Ishikawa (cell line): ENCODE measurements around the gene CDS2.

ENCODE experiments used
- CEBPB ChIP-seq: IDR thresholded peaks from 2 replicates; pipeline ENCODE4 v1.6.1; 2012
- CREB1 ChIP-seq: IDR thresholded peaks from 2 replicates; pipeline ENCODE4 v1.6.1; 2012; ENCODE audit warnings: low read depth
- EGR1 ChIP-seq: IDR thresholded peaks from 2 replicates; pipeline ENCODE4 v1.6.1; 2012
- EP300 ChIP-seq: IDR thresholded peaks from 2 replicates; pipeline ENCODE4 v1.6.1; 2012; ENCODE audit warnings: borderline replicate concordance
- FOXM1 ChIP-seq: IDR thresholded peaks from 2 replicates; pipeline ENCODE4 v1.6.1; 2012; ENCODE audit warnings: low read depth, borderline replicate concordance
- MAX ChIP-seq: IDR thresholded peaks from 2 replicates; pipeline ENCODE4 v1.6.1; 2012
- NFIC ChIP-seq: IDR thresholded peaks from 2 replicates; pipeline ENCODE4 v1.6.1; 2012
- RAD21 ChIP-seq: IDR thresholded peaks from 2 replicates; pipeline ENCODE4 v1.6.1; 2012; ENCODE audit warnings: low read depth
- REST ChIP-seq: IDR thresholded peaks from 2 replicates; pipeline ENCODE4 v1.6.1; 2012; ENCODE audit warnings: low read depth, mild to moderate bottlenecking
- TAF1 ChIP-seq: IDR thresholded peaks from 2 replicates; pipeline ENCODE4 v1.6.1; 2012; ENCODE audit warnings: low read depth, mild to moderate bottlenecking
- TCF12 ChIP-seq: IDR thresholded peaks from 2 replicates; pipeline ENCODE4 v1.6.1; 2012; ENCODE audit warnings: low read depth
- TEAD4 ChIP-seq: IDR thresholded peaks from 2 replicates; pipeline ENCODE4 v1.6.1; 2012
- USF1 ChIP-seq: IDR thresholded peaks from 2 replicates; pipeline ENCODE4 v1.6.1; 2012
- YY1 ChIP-seq: IDR thresholded peaks from 2 replicates; pipeline ENCODE4 v1.6.1; 2012; ENCODE audit warnings: low read depth
- ZBTB7A ChIP-seq: IDR thresholded peaks from 2 replicates; pipeline ENCODE4 v1.6.1; 2012; ENCODE audit warnings: low read depth

Gene CDS2

GRCh38 chr20:5085380-5085779, 41.4 kb upstream of the CDS2 start:
- TF ChIP-seq EP300 (no peak), TCF12 (no peak), FOXM1 (no peak), RAD21 (no peak)

GRCh38 chr20:5088688-5089087, 38.1 kb upstream of the CDS2 start:
- TF ChIP-seq YY1 (no peak), ZBTB7A (no peak), TAF1 (no peak), EP300 (no peak), TCF12 (no peak), NFIC (no peak), FOXM1 (no peak), RAD21 (no peak), CEBPB (no peak), USF1 (no peak), EGR1 (no peak), REST (no peak), MAX (no peak)

- TF ChIP-seq CREB1 (no peak), MAX (no peak), ZBTB7A (no peak), REST (no peak), FOXM1 (no peak), EGR1 (no peak), USF1 (no peak), CEBPB (no peak), RAD21 (no peak), TAF1 (no peak), EP300 (no peak), NFIC (no peak), TEAD4 (no peak), YY1 (no peak), TCF12 (no peak)
Measured at GRCh38 chr20:5090191-5090590, 36.6 kb upstream of the CDS2 start.

GRCh38 chr20:5091902-5092301, 34.9 kb upstream of the CDS2 start:
- TF ChIP-seq TAF1 (no peak), RAD21 (no peak), MAX (no peak)

GRCh38 chr20:5092765-5093339, 34.0 kb upstream of the CDS2 start:
- TF ChIP-seq RAD21 (no peak), MAX (no peak), TCF12 (no peak), CREB1 (no peak), TEAD4 (no peak), ZBTB7A (no peak), YY1 (no peak), REST (no peak), CEBPB (no peak), NFIC (no peak), FOXM1 (no peak), USF1 (no peak), EGR1 (no peak), EP300 (no peak), TAF1 (no peak)
